ENCODE measurements around the gene BRAF.

DNA sequence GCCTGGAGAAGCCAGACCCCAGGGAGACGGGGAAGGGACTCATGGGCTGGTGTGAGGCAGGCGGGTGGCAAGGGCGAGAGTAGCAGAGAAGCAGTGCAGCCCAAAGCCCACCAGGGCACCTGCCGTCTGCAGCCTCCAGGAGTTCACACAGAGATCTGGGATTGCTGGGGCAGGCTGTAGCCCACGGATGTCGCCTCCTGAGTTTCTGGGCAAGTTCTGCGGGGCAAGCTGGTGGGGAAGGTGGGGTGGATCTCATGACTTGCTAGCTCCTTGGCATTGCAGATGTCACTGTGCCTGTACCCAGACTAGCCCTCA, 246.0 kb downstream of the BRAF start:
- TF ChIP-seq CTCF (tag by site-specific recombination; IDR thresholded peaks at IDR 0.05) (no peak), BCL11A (tag by site-specific recombination; IDR thresholded peaks at IDR 0.05; ENCODE audit: low read depth) (no peak), ZNF24 (tag by site-specific recombination; IDR thresholded peaks at IDR 0.05) (no peak), ZNF2 (tag by site-specific recombination; IDR thresholded peaks at IDR 0.05) (no peak), ZFP41 (tag by site-specific recombination; IDR thresholded peaks at IDR 0.05; ENCODE audit: borderline replicate concordance) (no peak), ZNF354C (tag by site-specific recombination; IDR thresholded peaks at IDR 0.05; ENCODE audit: borderline replicate concordance, low read depth) (no peak), ZNF138 (tag by site-specific recombination; IDR thresholded peaks at IDR 0.05; ENCODE audit: borderline replicate concordance) (no peak)
- TF ChIP-seq, protein P1, sequence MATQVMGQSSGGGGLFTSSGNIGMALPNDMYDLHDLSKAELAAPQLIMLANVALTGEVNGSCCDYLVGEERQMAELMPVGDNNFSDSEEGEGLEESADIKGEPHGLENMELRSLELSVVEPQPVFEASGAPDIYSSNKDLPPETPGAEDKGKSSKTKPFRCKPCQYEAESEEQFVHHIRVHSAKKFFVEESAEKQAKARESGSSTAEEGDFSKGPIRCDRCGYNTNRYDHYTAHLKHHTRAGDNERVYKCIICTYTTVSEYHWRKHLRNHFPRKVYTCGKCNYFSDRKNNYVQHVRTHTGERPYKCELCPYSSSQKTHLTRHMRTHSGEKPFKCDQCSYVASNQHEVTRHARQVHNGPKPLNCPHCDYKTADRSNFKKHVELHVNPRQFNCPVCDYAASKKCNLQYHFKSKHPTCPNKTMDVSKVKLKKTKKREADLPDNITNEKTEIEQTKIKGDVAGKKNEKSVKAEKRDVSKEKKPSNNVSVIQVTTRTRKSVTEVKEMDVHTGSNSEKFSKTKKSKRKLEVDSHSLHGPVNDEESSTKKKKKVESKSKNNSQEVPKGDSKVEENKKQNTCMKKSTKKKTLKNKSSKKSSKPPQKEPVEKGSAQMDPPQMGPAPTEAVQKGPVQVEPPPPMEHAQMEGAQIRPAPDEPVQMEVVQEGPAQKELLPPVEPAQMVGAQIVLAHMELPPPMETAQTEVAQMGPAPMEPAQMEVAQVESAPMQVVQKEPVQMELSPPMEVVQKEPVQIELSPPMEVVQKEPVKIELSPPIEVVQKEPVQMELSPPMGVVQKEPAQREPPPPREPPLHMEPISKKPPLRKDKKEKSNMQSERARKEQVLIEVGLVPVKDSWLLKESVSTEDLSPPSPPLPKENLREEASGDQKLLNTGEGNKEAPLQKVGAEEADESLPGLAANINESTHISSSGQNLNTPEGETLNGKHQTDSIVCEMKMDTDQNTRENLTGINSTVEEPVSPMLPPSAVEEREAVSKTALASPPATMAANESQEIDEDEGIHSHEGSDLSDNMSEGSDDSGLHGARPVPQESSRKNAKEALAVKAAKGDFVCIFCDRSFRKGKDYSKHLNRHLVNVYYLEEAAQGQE (tag by site-specific recombination; IDR thresholded peaks at IDR 0.05), result no peak

Measured in HEK293 (cell line).